GM23338 (cell line): ENCODE data around the gene NPIPA1. TPM values are rescaled to one million over a fixed set of nuclear protein-coding genes. Genes with fewer than 3 reads are reported as not detected.

Source experiments
- CREB1 ChIP-seq: fragments of 250-450 bp; sonication (Bioruptor Pico); IDR thresholded peaks from 2 replicates; pipeline ENCODE4 v1.5.0; 2020; ENCODE audit warnings: low read depth, mild to moderate bottlenecking, moderate library complexity
- EZH2 ChIP-seq: fragments of 200-600 bp; sonication (generic); IDR thresholded peaks from one replicate; pipeline ENCODE4 v1.8.0; 2017; ENCODE audit warnings: antibody characterized with exemption, mild to moderate bottlenecking, low read depth; ENCODE audit not compliant: unreplicated experiment
- EZH2phosphoT487 ChIP-seq: fragments of 200-600 bp; sonication (generic); IDR thresholded peaks from one replicate; pipeline ENCODE4 v1.8.1; 2018; ENCODE audit warnings: antibody characterized with exemption; ENCODE audit not compliant: unreplicated experiment
- JUNB ChIP-seq: IDR thresholded peaks from one replicate; pipeline ENCODE4 v1.6.1; 2016; ENCODE audit warnings: antibody characterized with exemption; ENCODE audit not compliant: unreplicated experiment
- NANOG ChIP-seq: IDR thresholded peaks from 2 replicates; pipeline ENCODE4 v1.6.1; 2016; ENCODE audit warnings: antibody characterized with exemption, borderline replicate concordance
- POLR2AphosphoS5 ChIP-seq: IDR thresholded peaks from 2 replicates; pipeline ENCODE4 v1.6.1; 2016; ENCODE audit warnings: antibody characterized with exemption, low read depth
- STAT1 ChIP-seq: IDR thresholded peaks from one replicate; pipeline ENCODE4 v1.6.1; 2016; ENCODE audit warnings: antibody characterized with exemption; ENCODE audit not compliant: unreplicated experiment
- ZNF114 ChIP-seq: fragments of 250-450 bp; sonication (Bioruptor Pico); IDR thresholded peaks from 2 replicates; pipeline ENCODE4 v1.5.0; 2020; ENCODE audit warnings: mild to moderate bottlenecking, moderate library complexity
- ZNF331 ChIP-seq: fragments of 250-450 bp; sonication (Bioruptor Pico); IDR thresholded peaks from 2 replicates; pipeline ENCODE4 v1.5.0; 2020; ENCODE audit warnings: low read depth, mild to moderate bottlenecking, moderate library complexity
- polyA plus RNA-seq: library from polyadenylated mRNA; unstranded; fragments of >200 nt; fragmentation: Nextera tagmentation; extraction: Ambion mirVana; gene quantifications from 2 replicates; pipeline ENCODE4 v1.2.1, GENCODE V29; 2016
- total RNA-seq: library from RNA; depleted of rRNA; stranded (reverse); fragments of >200 nt; shearing (Covaris generic); gene quantifications from 2 replicates; pipeline ENCODE4 v1.2.3, GENCODE V29; 2014
- TF ChIP-seq, protein P1 (sequence below): fragments of 250-450 bp; sonication (Bioruptor Pico); IDR thresholded peaks from 2 replicates; pipeline ENCODE4 v1.5.0; 2020; ENCODE audit warnings: mild to moderate bottlenecking, moderate library complexity
- TF ChIP-seq, protein P2 (sequence below): IDR thresholded peaks from 2 replicates; pipeline ENCODE4 v1.6.1; 2016; ENCODE audit warnings: antibody characterized with exemption
- TF ChIP-seq, protein P3 (sequence below), 2 experiments: fragments of 200-600 bp in 1 of 2; sonication (generic) in 1 of 2; conservative IDR thresholded peaks; 2 replicates each; pipeline versions ENCODE4 v1.5.1 to v1.6.1; 2016 to 2017; ENCODE audit warnings: antibody characterized with exemption in 2 of 2, low read depth in 2 of 2, mild to moderate bottlenecking in 2 of 2, moderate library complexity in 1 of 2

NPIPA1 gene
- total and polyA plus RNA-seq, 2 experiments from 2014 or later = 54.4 to 77.4 TPM

DNA sequence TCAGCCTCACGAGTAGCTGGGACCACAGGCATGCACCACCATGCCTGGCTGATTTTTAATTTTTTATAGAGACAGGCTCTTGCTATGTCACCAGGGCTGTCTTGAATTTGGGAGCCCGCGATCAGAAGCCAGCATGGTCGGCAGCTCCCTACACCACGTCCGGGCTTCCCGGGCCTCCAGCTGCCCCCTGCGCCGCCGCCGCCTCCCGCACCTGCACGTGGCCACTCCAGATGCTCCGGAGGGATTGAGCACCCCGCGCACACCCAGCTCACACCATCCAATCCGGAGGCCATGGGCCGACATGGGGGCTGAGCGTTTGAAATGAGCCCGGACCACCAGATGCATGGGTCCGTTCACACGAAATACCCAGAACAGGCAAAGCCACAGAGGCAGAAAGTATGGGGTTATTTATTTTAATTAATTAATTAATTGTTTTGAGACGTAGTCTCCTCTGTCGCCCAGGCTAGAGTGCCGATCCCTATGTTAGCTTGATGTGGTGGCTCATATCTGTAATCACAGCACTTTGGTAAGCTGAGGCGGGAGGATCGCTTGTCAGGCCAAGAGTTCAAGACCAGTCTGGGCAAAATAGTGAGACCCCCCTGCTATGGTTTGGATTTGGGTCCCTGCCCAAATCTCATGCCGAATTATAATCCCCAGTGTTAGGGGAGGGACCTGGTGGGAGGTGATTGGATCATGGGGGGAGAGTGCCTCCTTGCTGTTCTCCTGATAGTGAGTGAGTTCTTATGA lies 20.5 kb downstream of the NPIPA1 start (continued):
- TF ChIP-seq, protein P1, sequence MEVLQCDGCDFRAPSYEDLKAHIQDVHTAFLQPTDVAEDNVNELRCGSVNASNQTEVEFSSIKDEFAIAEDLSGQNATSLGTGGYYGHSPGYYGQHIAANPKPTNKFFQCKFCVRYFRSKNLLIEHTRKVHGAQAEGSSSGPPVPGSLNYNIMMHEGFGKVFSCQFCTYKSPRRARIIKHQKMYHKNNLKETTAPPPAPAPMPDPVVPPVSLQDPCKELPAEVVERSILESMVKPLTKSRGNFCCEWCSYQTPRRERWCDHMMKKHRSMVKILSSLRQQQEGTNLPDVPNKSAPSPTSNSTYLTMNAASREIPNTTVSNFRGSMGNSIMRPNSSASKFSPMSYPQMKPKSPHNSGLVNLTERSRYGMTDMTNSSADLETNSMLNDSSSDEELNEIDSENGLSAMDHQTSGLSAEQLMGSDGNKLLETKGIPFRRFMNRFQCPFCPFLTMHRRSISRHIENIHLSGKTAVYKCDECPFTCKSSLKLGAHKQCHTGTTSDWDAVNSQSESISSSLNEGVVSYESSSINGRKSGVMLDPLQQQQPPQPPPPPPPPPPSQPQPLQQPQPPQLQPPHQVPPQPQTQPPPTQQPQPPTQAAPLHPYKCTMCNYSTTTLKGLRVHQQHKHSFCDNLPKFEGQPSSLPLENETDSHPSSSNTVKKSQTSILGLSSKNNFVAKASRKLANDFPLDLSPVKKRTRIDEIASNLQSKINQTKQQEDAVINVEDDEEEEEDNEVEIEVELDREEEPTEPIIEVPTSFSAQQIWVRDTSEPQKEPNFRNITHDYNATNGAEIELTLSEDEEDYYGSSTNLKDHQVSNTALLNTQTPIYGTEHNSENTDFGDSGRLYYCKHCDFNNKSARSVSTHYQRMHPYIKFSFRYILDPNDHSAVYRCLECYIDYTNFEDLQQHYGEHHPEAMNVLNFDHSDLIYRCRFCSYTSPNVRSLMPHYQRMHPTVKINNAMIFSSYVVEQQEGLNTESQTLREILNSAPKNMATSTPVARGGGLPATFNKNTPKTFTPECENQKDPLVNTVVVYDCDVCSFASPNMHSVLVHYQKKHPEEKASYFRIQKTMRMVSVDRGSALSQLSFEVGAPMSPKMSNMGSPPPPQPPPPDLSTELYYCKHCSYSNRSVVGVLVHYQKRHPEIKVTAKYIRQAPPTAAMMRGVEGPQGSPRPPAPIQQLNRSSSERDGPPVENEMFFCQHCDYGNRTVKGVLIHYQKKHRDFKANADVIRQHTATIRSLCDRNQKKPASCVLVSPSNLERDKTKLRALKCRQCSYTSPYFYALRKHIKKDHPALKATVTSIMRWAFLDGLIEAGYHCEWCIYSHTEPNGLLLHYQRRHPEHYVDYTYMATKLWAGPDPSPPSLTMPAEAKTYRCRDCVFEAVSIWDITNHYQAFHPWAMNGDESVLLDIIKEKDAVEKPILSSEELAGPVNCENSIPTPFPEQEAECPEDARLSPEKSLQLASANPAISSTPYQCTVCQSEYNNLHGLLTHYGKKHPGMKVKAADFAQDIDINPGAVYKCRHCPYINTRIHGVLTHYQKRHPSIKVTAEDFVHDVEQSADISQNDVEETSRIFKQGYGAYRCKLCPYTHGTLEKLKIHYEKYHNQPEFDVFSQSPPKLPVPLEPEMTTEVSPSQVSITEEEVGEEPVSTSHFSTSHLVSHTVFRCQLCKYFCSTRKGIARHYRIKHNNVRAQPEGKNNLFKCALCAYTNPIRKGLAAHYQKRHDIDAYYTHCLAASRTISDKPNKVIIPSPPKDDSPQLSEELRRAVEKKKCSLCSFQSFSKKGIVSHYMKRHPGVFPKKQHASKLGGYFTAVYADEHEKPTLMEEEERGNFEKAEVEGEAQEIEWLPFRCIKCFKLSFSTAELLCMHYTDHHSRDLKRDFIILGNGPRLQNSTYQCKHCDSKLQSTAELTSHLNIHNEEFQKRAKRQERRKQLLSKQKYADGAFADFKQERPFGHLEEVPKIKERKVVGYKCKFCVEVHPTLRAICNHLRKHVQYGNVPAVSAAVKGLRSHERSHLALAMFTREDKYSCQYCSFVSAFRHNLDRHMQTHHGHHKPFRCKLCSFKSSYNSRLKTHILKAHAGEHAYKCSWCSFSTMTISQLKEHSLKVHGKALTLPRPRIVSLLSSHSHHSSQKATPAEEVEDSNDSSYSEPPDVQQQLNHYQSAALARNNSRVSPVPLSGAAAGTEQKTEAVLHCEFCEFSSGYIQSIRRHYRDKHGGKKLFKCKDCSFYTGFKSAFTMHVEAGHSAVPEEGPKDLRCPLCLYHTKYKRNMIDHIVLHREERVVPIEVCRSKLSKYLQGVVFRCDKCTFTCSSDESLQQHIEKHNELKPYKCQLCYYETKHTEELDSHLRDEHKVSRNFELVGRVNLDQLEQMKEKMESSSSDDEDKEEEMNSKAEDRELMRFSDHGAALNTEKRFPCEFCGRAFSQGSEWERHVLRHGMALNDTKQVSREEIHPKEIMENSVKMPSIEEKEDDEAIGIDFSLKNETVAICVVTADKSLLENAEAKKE (CRISPR knock-in tag) = no peak
- TF ChIP-seq, protein P2, sequence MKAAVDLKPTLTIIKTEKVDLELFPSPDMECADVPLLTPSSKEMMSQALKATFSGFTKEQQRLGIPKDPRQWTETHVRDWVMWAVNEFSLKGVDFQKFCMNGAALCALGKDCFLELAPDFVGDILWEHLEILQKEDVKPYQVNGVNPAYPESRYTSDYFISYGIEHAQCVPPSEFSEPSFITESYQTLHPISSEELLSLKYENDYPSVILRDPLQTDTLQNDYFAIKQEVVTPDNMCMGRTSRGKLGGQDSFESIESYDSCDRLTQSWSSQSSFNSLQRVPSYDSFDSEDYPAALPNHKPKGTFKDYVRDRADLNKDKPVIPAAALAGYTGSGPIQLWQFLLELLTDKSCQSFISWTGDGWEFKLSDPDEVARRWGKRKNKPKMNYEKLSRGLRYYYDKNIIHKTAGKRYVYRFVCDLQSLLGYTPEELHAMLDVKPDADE = no peak
- no peak for TF ChIP-seq EZH2
- no peak for TF ChIP-seq CREB1 (CRISPR knock-in tag)
- TF ChIP-seq ZNF331 (CRISPR knock-in tag) = no peak
- TF ChIP-seq STAT1 = no peak
- no peak for TF ChIP-seq NANOG
- TF ChIP-seq, protein P3, sequence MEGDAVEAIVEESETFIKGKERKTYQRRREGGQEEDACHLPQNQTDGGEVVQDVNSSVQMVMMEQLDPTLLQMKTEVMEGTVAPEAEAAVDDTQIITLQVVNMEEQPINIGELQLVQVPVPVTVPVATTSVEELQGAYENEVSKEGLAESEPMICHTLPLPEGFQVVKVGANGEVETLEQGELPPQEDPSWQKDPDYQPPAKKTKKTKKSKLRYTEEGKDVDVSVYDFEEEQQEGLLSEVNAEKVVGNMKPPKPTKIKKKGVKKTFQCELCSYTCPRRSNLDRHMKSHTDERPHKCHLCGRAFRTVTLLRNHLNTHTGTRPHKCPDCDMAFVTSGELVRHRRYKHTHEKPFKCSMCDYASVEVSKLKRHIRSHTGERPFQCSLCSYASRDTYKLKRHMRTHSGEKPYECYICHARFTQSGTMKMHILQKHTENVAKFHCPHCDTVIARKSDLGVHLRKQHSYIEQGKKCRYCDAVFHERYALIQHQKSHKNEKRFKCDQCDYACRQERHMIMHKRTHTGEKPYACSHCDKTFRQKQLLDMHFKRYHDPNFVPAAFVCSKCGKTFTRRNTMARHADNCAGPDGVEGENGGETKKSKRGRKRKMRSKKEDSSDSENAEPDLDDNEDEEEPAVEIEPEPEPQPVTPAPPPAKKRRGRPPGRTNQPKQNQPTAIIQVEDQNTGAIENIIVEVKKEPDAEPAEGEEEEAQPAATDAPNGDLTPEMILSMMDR (conservative IDR thresholded peaks at IDR 0.05; ENCODE audit: low read depth in 2 of 2) = no peak
- no peak for TF ChIP-seq JUNB
- TF ChIP-seq ZNF114 (CRISPR knock-in tag) = no peak
- no peak for TF ChIP-seq EZH2phosphoT487
- no peak for TF ChIP-seq POLR2AphosphoS5
